Measurements from ENCODE around the gene IGFBP4. TPM values are rescaled to one million over a fixed set of nuclear protein-coding genes. Genes with fewer than 3 reads are reported as not detected.

IGFBP4 gene
- total and polyA plus RNA-seq, 2 of the 4 experiments (the other 2 are of a cell fraction) = 308 to 1,187 TPM

DNA sequence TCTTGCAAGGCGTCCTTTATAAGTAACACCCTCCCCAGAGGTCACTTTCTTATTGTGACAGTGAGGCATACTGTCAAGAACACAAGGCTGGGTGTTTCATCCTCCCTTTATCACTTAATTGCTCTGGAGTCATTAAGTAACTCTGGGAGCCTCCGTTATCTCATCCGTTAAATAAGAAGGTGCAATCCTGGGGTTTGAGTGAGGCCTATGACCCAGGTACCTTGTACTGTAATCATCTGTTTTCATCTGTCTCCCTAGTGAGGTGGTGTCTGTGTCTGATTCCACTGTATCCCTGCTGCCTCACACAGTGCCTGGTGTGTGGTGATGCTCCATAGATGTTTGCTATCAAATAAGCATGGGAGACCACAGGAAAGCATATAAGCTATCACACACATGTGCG is 40.4 kb downstream of the IGFBP4 start:
- intact Hi-C loops (cut with micrococcal nuclease) = no loop called here
- 71% methylated on average over 2 of the region's 4 CpGs; no CpG with 5 or more reads in 1 of the 2 experiments for WGBS, 2 experiments (ENCODE audit: extremely low coverage in 2 of 2, insufficient read length in 1 of 2)
- H2AFZ ChIP-seq (replicated peaks; ENCODE audit: low read length, poor library complexity) = peak overlapping the region; percentile 37
- H3K56ac ChIP-seq (ENCODE audit: extremely low read depth, insufficient read depth, low read length) = no peak overlapping the region; the same call in 1 of the 2 replicates
- dilution Hi-C loops (cut with HindIII; ENCODE audit: low sequenced_read_pairs, unreplicated experiment) = no loop called here
- peak overlapping the region; percentile 76 for H3K23ac ChIP-seq (ENCODE audit: low read depth, low read length)
- peak overlapping the region; percentile 86 for H3K14ac ChIP-seq (replicated peaks; ENCODE audit: low read depth, low read length)
- H3K79me1 ChIP-seq (ENCODE audit: low read depth in 1 of 2, low read length in 2 of 2) = peaks cover 0 to 25% of the 10 kb centered on the region in 2 experiments; a peak in 2 of 4 replicates
- H3K9me1 ChIP-seq (ENCODE audit: insufficient read depth, low read length) = peaks cover 49% of the 10 kb centered on the region
- peak overlapping the region; percentile 52 for H2AK9ac ChIP-seq (replicated peaks; ENCODE audit: low read depth, low read length, poor library complexity)
- H2BK5ac ChIP-seq (ENCODE audit: low read depth, low read length, poor library complexity, severe bottlenecking) = peak overlapping the region; percentile 97
- BruUV-seq (replicated peaks) = no TSS peak
- ATAC-seq (ENCODE audit: low read depth) (no peak), DNase-seq (no peak)
- no peaks in the 10 kb centered on the region for H4K20me1 ChIP-seq (ENCODE audit: insufficient read depth, low read length)
- POLR2A ChIA-PET (ENCODE audit: unreplicated experiment) = no interaction called here
- H3K4me2 ChIP-seq (ENCODE audit: low read depth, low read length) = no peak overlapping the region
- H3K27ac ChIP-seq (ENCODE audit: insufficient read depth, low read length) = peak overlapping the region; percentile 89; the same call in 1 of the 2 replicates
- peak overlapping the region; percentile 97 for H4K5ac ChIP-seq (ENCODE audit: low read depth, low read length)
- peak overlapping the region; percentile 94 for H2BK15ac ChIP-seq (ENCODE audit: low read depth, low read length)
- H2BK120ac ChIP-seq (ENCODE audit: low read depth, low read length) = peak overlapping the region; percentile 95
- in situ Hi-C loops (cut with MboI; ENCODE audit: low sequenced_read_pairs) = no loop called here
- H3K27me3 ChIP-seq (ENCODE audit: control insufficient read depth, insufficient read depth, low read length) = no peaks in the 10 kb centered on the region
- H3K36me3 ChIP-seq (ENCODE audit: control insufficient read depth, insufficient read depth, low read length) = no peaks in the 10 kb centered on the region
- H3K4me1 ChIP-seq (ENCODE audit: control insufficient read depth, insufficient read depth, low read length) = peaks cover 40% of the 10 kb centered on the region
- peak overlapping the region; percentile 98 for H3K18ac ChIP-seq (ENCODE audit: low read depth, low read length)
- TF ChIP-seq BHLHE40 (IDR thresholded peaks at IDR 0.05; ENCODE audit: low read depth, low read length) = no peak
- no peak for TF ChIP-seq RCOR1 (IDR thresholded peaks at IDR 0.05; ENCODE audit: insufficient replicate concordance, low read length)
- TF ChIP-seq MXI1 (IDR thresholded peaks at IDR 0.05; ENCODE audit: borderline replicate concordance, low read depth, low read length) = no peak
- TF ChIP-seq, protein P1, sequence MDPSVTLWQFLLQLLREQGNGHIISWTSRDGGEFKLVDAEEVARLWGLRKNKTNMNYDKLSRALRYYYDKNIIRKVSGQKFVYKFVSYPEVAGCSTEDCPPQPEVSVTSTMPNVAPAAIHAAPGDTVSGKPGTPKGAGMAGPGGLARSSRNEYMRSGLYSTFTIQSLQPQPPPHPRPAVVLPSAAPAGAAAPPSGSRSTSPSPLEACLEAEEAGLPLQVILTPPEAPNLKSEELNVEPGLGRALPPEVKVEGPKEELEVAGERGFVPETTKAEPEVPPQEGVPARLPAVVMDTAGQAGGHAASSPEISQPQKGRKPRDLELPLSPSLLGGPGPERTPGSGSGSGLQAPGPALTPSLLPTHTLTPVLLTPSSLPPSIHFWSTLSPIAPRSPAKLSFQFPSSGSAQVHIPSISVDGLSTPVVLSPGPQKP (IDR thresholded peaks at IDR 0.05; ENCODE audit: borderline replicate concordance, low read depth, low read length) = no peak
- no peak for TF ChIP-seq NFE2L2 (IDR thresholded peaks at IDR 0.05; ENCODE audit: low read depth, low read length)
- TF ChIP-seq FOS (IDR thresholded peaks at IDR 0.05; ENCODE audit: low read depth, low read length) = no peak
- no peak for TF ChIP-seq MAZ (IDR thresholded peaks at IDR 0.05; ENCODE audit: borderline replicate concordance, low read depth, low read length)
- no peak for TF ChIP-seq CHD1 (IDR thresholded peaks at IDR 0.05; ENCODE audit: low read depth, low read length)
- TF ChIP-seq, protein P2, sequence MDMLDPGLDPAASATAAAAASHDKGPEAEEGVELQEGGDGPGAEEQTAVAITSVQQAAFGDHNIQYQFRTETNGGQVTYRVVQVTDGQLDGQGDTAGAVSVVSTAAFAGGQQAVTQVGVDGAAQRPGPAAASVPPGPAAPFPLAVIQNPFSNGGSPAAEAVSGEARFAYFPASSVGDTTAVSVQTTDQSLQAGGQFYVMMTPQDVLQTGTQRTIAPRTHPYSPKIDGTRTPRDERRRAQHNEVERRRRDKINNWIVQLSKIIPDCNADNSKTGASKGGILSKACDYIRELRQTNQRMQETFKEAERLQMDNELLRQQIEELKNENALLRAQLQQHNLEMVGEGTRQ (IDR thresholded peaks at IDR 0.05; ENCODE audit: low read depth, low read length) = no peak
- TF ChIP-seq POLR2A (IDR thresholded peaks at IDR 0.05; ENCODE audit: low read depth, low read length) = no peak
- no peak for TF ChIP-seq MAFK (IDR thresholded peaks at IDR 0.05; ENCODE audit: low read depth, low read length)
- TF ChIP-seq RFX5 (IDR thresholded peaks at IDR 0.05; ENCODE audit: low read depth, low read length) = no peak
- no peak for TF ChIP-seq SMC3 (IDR thresholded peaks at IDR 0.05; ENCODE audit: low read depth, low read length)
- TF ChIP-seq, protein P3, sequence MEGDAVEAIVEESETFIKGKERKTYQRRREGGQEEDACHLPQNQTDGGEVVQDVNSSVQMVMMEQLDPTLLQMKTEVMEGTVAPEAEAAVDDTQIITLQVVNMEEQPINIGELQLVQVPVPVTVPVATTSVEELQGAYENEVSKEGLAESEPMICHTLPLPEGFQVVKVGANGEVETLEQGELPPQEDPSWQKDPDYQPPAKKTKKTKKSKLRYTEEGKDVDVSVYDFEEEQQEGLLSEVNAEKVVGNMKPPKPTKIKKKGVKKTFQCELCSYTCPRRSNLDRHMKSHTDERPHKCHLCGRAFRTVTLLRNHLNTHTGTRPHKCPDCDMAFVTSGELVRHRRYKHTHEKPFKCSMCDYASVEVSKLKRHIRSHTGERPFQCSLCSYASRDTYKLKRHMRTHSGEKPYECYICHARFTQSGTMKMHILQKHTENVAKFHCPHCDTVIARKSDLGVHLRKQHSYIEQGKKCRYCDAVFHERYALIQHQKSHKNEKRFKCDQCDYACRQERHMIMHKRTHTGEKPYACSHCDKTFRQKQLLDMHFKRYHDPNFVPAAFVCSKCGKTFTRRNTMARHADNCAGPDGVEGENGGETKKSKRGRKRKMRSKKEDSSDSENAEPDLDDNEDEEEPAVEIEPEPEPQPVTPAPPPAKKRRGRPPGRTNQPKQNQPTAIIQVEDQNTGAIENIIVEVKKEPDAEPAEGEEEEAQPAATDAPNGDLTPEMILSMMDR (conservative IDR thresholded peaks at IDR 0.05; ENCODE audit: low read depth, low read length) = no peak
- no peak for TF ChIP-seq CEBPB (IDR thresholded peaks at IDR 0.05; ENCODE audit: low read depth, low read length)
- no peak for TF ChIP-seq RAD21 (IDR thresholded peaks at IDR 0.05; ENCODE audit: low read length)
- H3K4me3 ChIP-seq (ENCODE audit: insufficient read depth, low read depth, low read length) = no peak overlapping the region
- H2BK20ac ChIP-seq (ENCODE audit: low read depth, low read length) = peak overlapping the region; percentile 93
- H3K9me3 ChIP-seq (ENCODE audit: control insufficient read depth, insufficient read depth, low read length) = no peaks in the 10 kb centered on the region
- H3K4ac ChIP-seq (ENCODE audit: low read depth, low read length) = peak overlapping the region; percentile 95
- H4K8ac ChIP-seq (ENCODE audit: low read depth in 2 of 2, low read length in 2 of 2) = peak overlapping the region; percentile 87 to 96
- H3K9ac ChIP-seq (ENCODE audit: low read depth, low read length) = no peak overlapping the region
- peak overlapping the region; percentile 99 for H2AK5ac ChIP-seq (ENCODE audit: low read depth, low read length)
- CTCF ChIA-PET = no interaction called here
- peak overlapping the region; percentile 98 for H4K91ac ChIP-seq (ENCODE audit: insufficient read depth, low read depth, low read length)
